Left lung (tissue), 10 donors: Measurements from ENCODE around the gene GLB1L3. TPM values are rescaled to one million over a fixed set of nuclear protein-coding genes. Genes with fewer than 3 reads are reported as not detected.

Source experiments
- ATAC-seq: fragments of 200-7000 bp; cut with Tn5 transposase; one replicate; pipeline ENCODE4 v1.9.1; 2020; ENCODE audit warnings: moderate library complexity
- DNase-seq, 4 donors: peaks; one replicate each; pipeline ENCODE4 v3.0.0-alpha.2; 2013 to 2020
- H3K27ac ChIP-seq, 2 donors: fragments of 200-600 bp; sonication (generic) in 1 of 2; one replicate each; pipeline versions ENCODE4 v1.5.0 to v1.8.0; 2020 to 2021
- H3K27me3 ChIP-seq, 2 donors: fragments of 200-600 bp; sonication (generic) in 1 of 2; one replicate each; pipeline versions ENCODE4 v1.5.0 to v1.8.0; 2020 to 2021
- H3K36me3 ChIP-seq, 2 donors: fragments of 200-600 bp; sonication (generic) in 1 of 2; one replicate each; pipeline versions ENCODE4 v1.5.0 to v1.8.0; 2020 to 2021
- H3K4me1 ChIP-seq, 2 donors: fragments of 200-600 bp; one replicate each; pipeline ENCODE4 v1.8.0; 2021
- H3K4me3 ChIP-seq, 2 donors: fragments of 200-600 bp; sonication (generic) in 1 of 2; one replicate each; pipeline versions ENCODE4 v1.5.0 to v1.8.0; 2020 to 2021; ENCODE audit warnings: mild to moderate bottlenecking in 1 of 2
- H3K9me3 ChIP-seq, 2 donors: fragments of 200-600 bp; sonication (generic) in 1 of 2; one replicate each; pipeline versions ENCODE4 v1.5.0 to v1.8.0; 2020 to 2021
- CTCF ChIP-seq, 2 donors: fragments of 200-600 bp; sonication (generic) in 1 of 2; IDR thresholded peaks; one replicate each; pipeline versions ENCODE4 v1.5.0 to v1.8.0; 2021; ENCODE audit warnings: antibody characterized with exemption in 2 of 2
- intact Hi-C, 2 donors: fragments of 100-400 bp; cut with DNase I; formaldehyde crosslinking; loops; one replicate each; pipeline versions ENCODE4 v1.11.2 to v1.14.2; 2022
- polyA plus RNA-seq, 6 donors: library from polyadenylated mRNA; unstranded; fragments of 120-200 nt; gene quantifications; one replicate each; pipeline ENCODE4 v1.2.1, GENCODE V29; 2013; ENCODE audit not compliant: insufficient read length in 6 of 6
- total RNA-seq, 2 donors: library from RNA; stranded (reverse); fragmentation: NEBNext Ultra II Directional; extraction: Animal tissue kit (Norgen Biotek cat#: 25700); gene quantifications; one replicate each; pipeline ENCODE4 v1.2.1, GENCODE V29; 2021
- donor health status: DM: no; HTN: yes; CAD: no.
- donor health status: DM: no; HTN: no; CAD: no.

The GLB1L3 gene
- total and polyA plus RNA-seq, 8 donors, result 0.10 to 0.29 (median 0.15) TPM; not detected in 2

- no peak for TF ChIP-seq CTCF (IDR thresholded peaks at IDR 0.05)
- Histone ChIP-seq H3K4me3 (peak overlapping the region; percentile 7 to 27), H3K9me3 (no peaks in the 10 kb centered on the region), H3K27me3 (peaks cover 17 to 53% of the 10 kb centered on the region in 2 donors), H3K27ac (no peak overlapping the region), H3K36me3 (no peaks in the 10 kb centered on the region), H3K4me1 (peaks cover 0 to 13% of the 10 kb centered on the region in 2 donors)
- no peak for DNase-seq
- ATAC-seq, result no peak
- intact Hi-C loops, result no loop called here
These were observed 54.6 kb downstream of the GLB1L3 start for GRCh38 chr11:134330611-134331353.

GRCh38 chr11:134331354-134332188 lies 55.4 kb downstream of the GLB1L3 start, which contains the start of gene GLB1L2:
Gene GLB1L2 (plus strand): TSS chr11:134331988. CDS start chr11:134332062, 74 bp downstream.
- Histone ChIP-seq H3K4me3 (peak within 1 kb of the TSS; percentile 45 to 53), H3K27me3 (peaks cover 17 to 53% of the 10 kb centered on the region in 2 donors), H3K27ac (no peak within 1 kb of the TSS), H3K4me1 (peaks cover 0 to 13% of the 10 kb centered on the region in 2 donors), H3K9me3 (no peaks in the 10 kb centered on the region), H3K36me3 (no peaks in the 10 kb centered on the region)
- intact Hi-C loops, result no loop called here
- peak; percentile 23 to 91 (median 60) for DNase-seq
- no peak for TF ChIP-seq CTCF (IDR thresholded peaks at IDR 0.05)
- peak; percentile 95 for ATAC-seq

DNA sequence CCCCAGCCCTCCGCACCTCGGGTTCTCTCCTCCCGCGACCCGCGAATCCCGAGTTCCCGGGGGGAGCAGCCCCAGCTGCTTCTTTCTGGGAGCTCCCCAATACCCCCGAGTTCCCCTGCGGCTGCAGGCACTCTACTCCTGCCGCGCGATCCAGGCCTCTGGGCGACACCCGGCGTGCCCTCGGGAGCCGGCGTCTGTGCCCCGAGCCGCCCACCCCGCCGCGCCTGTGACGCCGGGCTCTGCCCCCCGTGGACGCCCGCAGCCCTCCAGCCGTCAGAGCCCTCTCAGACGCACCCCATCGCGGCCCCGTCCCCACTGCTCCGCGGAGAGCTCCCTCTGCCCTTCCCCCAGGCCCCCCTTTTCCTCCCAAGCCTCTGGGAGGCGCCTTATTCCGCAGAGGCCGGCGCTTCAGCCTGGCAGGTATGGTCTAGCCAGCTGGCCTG lies 56.0 kb downstream of the GLB1L3 start:
- peaks cover 17 to 53% of the 10 kb centered on the region in 2 donors for H3K27me3 ChIP-seq
- DNase-seq (no peak), ATAC-seq (peak; percentile 65)
- peaks cover 0 to 13% of the 10 kb centered on the region in 2 donors for H3K4me1 ChIP-seq
- no peak overlapping the region for H3K27ac ChIP-seq
- H3K4me3 ChIP-seq, result peak overlapping the region; percentile 45 to 53
- H3K9me3 ChIP-seq, result no peaks in the 10 kb centered on the region
- H3K36me3 ChIP-seq, result no peaks in the 10 kb centered on the region
- no peak for TF ChIP-seq CTCF (IDR thresholded peaks at IDR 0.05)
- intact Hi-C loops, result no loop called here

GRCh38 chr11:134332782-134333181 lies 56.6 kb downstream of the GLB1L3 start:
- Histone ChIP-seq H3K27ac (no peak overlapping the region), H3K27me3 (peaks cover 17 to 53% of the 10 kb centered on the region in 2 donors), H3K4me1 (peaks cover 0 to 13% of the 10 kb centered on the region in 2 donors), H3K4me3 (peak overlapping the region in 1 of 2 donors; percentile 53), H3K9me3 (no peaks in the 10 kb centered on the region), H3K36me3 (no peaks in the 10 kb centered on the region)
- intact Hi-C loops, result no loop called here
- TF ChIP-seq CTCF (IDR thresholded peaks at IDR 0.05), result no peak
- ATAC-seq, result no peak
- no peak for DNase-seq

GRCh38 chr11:134333312-134333711 lies 57.1 kb downstream of the GLB1L3 start:
- Histone ChIP-seq H3K36me3 (no peaks in the 10 kb centered on the region), H3K27me3 (peaks cover 17 to 53% of the 10 kb centered on the region in 2 donors), H3K4me1 (peaks cover 0 to 13% of the 10 kb centered on the region in 2 donors), H3K27ac (no peak overlapping the region), H3K9me3 (no peaks in the 10 kb centered on the region), H3K4me3 (no peak overlapping the region)
- intact Hi-C loops, result no loop called here
- ATAC-seq (no peak), DNase-seq (no peak)
- no peak for TF ChIP-seq CTCF (IDR thresholded peaks at IDR 0.05)
